Glutamatergic neuron (in vitro differentiated cells): Measurements from ENCODE around the gene SLC24A3. TPM values are rescaled to one million over a fixed set of nuclear protein-coding genes. Genes with fewer than 3 reads are reported as not detected.

Experiments
- DNase-seq: peaks from one replicate; pipeline ENCODE4 v3.0.0; 2022
- H3K27ac Mint-ChIP-seq: one replicate; pipeline ENCODE4 v1.8.0; 2020; ENCODE audit warnings: mild to moderate bottlenecking, mixed read lengths, inconsistent platforms; ENCODE audit not compliant: unreplicated experiment
- H3K27me3 Mint-ChIP-seq: one replicate; pipeline ENCODE4 v1.8.0; 2020; ENCODE audit warnings: mild to moderate bottlenecking, moderate library complexity, mixed read lengths, inconsistent platforms; ENCODE audit not compliant: unreplicated experiment
- H3K36me3 Mint-ChIP-seq: one replicate; pipeline ENCODE4 v1.8.0; 2020; ENCODE audit warnings: mild to moderate bottlenecking, mixed read lengths, inconsistent platforms; ENCODE audit not compliant: unreplicated experiment
- H3K4me1 Mint-ChIP-seq: one replicate; pipeline ENCODE4 v1.8.0; 2020; ENCODE audit warnings: mild to moderate bottlenecking, low read depth, mixed read lengths, inconsistent platforms; ENCODE audit not compliant: unreplicated experiment
- H3K4me3 Mint-ChIP-seq: one replicate; pipeline ENCODE4 v1.8.0; 2020; ENCODE audit warnings: mild to moderate bottlenecking, mixed read lengths, inconsistent platforms; ENCODE audit not compliant: unreplicated experiment
- H3K9me3 Mint-ChIP-seq: one replicate; pipeline ENCODE4 v1.8.0; 2020; ENCODE audit warnings: mild to moderate bottlenecking, moderate library complexity, mixed read lengths, inconsistent platforms; ENCODE audit not compliant: unreplicated experiment
- total RNA-seq: library from RNA; stranded (reverse); fragmentation: NEBNext Ultra II Directional; extraction: Animal tissue kit (Norgen Biotek cat#: 25700); gene quantifications from one replicate; pipeline ENCODE4 v1.2.1, GENCODE V29; 2021; ENCODE audit not compliant: unreplicated experiment
- TF ChIP-seq, protein P1 (sequence below): fragments of 200-600 bp; sonication (generic); IDR thresholded peaks from one replicate; pipeline ENCODE4 v1.5.0; 2021; ENCODE audit not compliant: partially characterized antibody, unreplicated experiment

SLC24A3 gene
- total RNA-seq, 1 donor from 2014 or later, result 9.7 TPM

DNA sequence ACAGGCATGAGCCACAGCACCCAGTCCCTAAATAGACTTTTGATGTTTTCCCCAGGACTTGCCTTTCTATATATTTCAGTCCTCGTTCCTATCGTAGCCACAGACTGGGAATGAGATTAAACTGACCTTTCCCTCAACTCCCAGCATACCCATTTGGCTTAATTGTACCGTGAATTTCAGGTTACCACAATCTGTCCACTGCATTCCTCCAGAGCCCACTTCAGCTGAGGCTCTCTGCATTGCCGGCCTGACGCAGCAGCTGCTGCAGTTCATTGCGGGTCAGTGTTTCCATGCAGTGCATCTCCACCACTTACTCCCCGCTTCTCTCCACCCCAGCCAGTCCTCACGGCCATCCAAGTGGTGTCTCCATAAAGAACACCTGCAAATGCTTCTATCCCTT is 442.5 kb downstream of the SLC24A3 start:
- no peak for DNase-seq
- peaks cover 1% of the 10 kb centered on the region for H3K27me3 Mint-ChIP-seq
- peaks cover 10% of the 10 kb centered on the region for H3K36me3 Mint-ChIP-seq
- peaks cover 8% of the 10 kb centered on the region for H3K4me1 Mint-ChIP-seq
- TF ChIP-seq, protein P1, sequence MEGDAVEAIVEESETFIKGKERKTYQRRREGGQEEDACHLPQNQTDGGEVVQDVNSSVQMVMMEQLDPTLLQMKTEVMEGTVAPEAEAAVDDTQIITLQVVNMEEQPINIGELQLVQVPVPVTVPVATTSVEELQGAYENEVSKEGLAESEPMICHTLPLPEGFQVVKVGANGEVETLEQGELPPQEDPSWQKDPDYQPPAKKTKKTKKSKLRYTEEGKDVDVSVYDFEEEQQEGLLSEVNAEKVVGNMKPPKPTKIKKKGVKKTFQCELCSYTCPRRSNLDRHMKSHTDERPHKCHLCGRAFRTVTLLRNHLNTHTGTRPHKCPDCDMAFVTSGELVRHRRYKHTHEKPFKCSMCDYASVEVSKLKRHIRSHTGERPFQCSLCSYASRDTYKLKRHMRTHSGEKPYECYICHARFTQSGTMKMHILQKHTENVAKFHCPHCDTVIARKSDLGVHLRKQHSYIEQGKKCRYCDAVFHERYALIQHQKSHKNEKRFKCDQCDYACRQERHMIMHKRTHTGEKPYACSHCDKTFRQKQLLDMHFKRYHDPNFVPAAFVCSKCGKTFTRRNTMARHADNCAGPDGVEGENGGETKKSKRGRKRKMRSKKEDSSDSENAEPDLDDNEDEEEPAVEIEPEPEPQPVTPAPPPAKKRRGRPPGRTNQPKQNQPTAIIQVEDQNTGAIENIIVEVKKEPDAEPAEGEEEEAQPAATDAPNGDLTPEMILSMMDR, result no peak
- H3K4me3 Mint-ChIP-seq, result no peak overlapping the region
- H3K9me3 Mint-ChIP-seq, result peaks cover 3% of the 10 kb centered on the region
- H3K27ac Mint-ChIP-seq, result no peak overlapping the region

DNA sequence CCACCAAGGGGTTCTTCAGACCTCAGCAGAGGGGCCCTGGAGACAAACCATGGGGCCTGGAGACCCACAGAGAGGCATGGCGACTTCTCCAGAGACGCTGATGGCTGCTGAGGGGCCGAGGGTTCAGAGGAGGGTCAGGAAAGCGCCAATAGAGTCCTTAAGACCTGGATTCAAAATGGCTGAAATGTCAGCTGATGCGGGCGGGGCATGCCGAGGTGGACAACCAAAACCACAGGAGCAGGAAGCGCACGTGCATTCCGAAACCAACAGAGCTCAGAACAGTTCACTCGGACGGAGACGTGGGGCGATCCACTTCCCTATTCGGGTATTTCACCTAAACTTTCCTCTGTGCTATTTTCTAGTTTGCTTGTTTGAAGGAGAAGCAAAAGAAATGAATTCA is 445.7 kb downstream of the SLC24A3 start:
- Mint-ChIP-seq H3K4me3 (no peak overlapping the region), H3K27ac (no peak overlapping the region), H3K9me3 (peaks cover 3% of the 10 kb centered on the region), H3K4me1 (peaks cover 16% of the 10 kb centered on the region), H3K27me3 (peaks cover 3% of the 10 kb centered on the region), H3K36me3 (no peaks in the 10 kb centered on the region)
- DNase-seq, result no peak
- TF ChIP-seq, protein P1, result no peak

DNA sequence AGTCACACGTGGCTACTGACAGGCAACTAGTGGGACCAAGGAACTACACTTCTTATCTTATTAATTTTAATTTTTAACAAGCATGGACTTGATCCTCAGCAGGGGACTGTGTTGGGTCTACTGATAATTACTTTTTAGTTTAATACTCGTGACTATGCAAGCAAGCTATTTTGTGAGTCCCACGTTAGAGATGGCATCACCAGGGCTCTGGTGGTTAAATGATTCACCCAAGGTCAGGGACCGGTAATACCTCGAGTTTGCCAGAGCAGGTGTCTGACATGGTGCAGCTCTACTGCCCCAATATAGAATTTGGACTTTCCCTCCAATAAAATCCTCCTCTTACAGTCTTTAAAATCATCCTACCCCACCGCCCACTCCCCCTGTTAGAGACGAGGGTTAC is 447.0 kb downstream of the SLC24A3 start:
- H3K36me3 Mint-ChIP-seq, result no peaks in the 10 kb centered on the region
- peaks cover 2% of the 10 kb centered on the region for H3K9me3 Mint-ChIP-seq
- no peak for DNase-seq
- H3K4me1 Mint-ChIP-seq, result peaks cover 15% of the 10 kb centered on the region
- H3K27me3 Mint-ChIP-seq, result peaks cover 3% of the 10 kb centered on the region
- TF ChIP-seq, protein P1, result no peak
- no peak overlapping the region for H3K4me3 Mint-ChIP-seq
- H3K27ac Mint-ChIP-seq, result no peak overlapping the region

DNA sequence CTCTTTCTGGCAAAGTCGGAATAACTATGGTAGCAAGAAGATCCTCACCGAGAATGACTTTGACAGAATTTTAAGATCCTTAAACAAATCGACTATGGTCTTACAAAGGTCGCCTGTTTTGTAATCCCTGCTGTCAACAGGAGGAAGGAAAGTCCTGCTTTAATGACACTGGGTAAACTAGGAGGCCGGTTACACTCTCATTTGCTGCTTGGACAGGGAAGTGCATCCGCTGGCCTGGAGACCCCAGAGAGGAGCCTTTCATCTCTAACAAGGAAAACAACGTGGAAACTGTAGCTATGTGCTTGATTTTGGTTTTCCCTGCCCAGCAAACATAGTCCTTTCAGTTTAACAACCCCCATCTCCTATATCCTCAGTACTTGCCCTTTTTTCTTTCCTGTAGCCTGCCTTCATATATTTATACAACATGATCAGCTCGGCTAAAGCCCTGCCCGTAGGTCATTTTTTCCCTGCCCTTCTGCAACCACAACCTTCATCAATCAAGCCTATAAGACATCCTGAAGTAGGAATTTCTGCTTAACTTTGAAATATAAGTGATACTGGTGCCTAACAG is 448.5 kb downstream of the SLC24A3 start:
- TF ChIP-seq, protein P1, result no peak
- Mint-ChIP-seq H3K4me1 (peaks cover 15% of the 10 kb centered on the region), H3K9me3 (peaks cover 2% of the 10 kb centered on the region), H3K36me3 (no peaks in the 10 kb centered on the region), H3K27ac (no peak overlapping the region), H3K27me3 (peaks cover 5% of the 10 kb centered on the region), H3K4me3 (no peak overlapping the region)
- DNase-seq, result no peak

DNA sequence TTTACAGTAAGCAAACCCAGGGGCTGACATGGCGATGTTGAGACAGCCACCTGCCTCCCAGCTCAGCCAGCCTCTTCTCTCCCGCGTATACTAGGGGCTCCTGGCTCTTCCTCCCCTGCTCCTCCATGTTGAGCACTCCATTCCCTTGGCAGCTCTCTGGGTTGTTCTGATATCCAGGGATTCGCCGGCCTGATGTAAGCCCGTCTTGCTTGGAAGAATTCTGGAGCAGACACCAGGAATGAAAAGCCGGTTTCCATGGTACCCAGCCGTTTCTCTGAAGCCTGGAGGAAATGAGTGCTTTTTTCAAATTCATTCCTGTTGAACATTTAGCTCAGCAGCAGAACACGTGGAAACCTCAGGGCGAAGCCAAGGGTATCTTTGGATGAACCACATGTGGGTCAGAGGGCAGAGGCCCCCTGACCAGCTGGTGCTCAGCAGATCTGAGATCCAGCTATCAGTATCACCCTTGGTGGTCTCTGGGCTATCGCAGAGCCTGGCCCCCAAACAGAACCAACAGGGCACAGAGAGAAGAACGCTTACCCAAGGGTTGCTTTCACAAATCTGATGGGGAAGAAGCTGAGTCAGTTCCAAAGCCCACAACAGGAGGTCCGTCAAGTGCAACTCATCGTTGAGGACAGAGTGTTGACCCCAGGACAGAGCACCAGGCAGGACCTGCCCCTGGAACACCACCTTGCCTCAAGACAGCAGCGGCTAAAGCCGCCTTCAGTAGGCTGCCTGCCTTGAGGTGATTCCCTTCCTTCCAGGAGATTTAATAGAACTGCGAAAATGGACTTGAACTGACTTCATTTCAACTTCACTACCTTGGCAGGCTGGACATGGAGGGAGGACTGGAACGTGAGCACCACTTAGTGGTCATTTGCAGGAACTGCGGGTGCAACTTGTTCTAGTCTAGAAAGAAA is 449.5 kb downstream of the SLC24A3 start:
- Mint-ChIP-seq H3K27me3 (peaks cover 5% of the 10 kb centered on the region), H3K4me3 (no peak overlapping the region), H3K4me1 (peaks cover 15% of the 10 kb centered on the region), H3K9me3 (peaks cover 2% of the 10 kb centered on the region), H3K27ac (no peak overlapping the region), H3K36me3 (no peaks in the 10 kb centered on the region)
- TF ChIP-seq, protein P1, result peak; percentile 94
- DNase-seq, result peak; percentile 77
